NB4 (cell line): Measurements from ENCODE around the gene GNB1.

Experiments used
- CTCF ChIP-seq: IDR thresholded peaks from one replicate; pipeline ENCODE4 v1.5.1; 2012; ENCODE audit warnings: low read depth, low read length
- POLR2A ChIP-seq: IDR thresholded peaks from 2 replicates; pipeline ENCODE4 v1.6.1; 2011; ENCODE audit warnings: mild to moderate bottlenecking; ENCODE audit not compliant: insufficient read length; ENCODE audit errors: extremely low read depth

DNA sequence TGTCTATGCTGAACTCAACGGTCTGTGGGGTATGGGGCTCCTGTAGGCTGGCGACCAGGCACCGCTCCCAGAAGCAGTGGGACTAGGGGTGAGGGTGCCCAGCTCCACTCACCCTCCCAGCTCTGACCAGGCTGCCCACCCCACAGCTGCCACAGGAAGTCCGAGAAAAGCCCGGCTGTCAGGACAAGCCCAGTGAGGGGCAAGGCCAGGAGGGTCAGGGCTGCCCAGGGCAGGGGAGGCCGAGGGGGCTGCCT, 31.7 kb upstream of the GNB1 start:
- TF ChIP-seq CTCF: no peak
- no peak for TF ChIP-seq POLR2A
